GM12891 (cell line): ENCODE results near the gene UBE3D.

ENCODE experiments used
- POLR2A ChIP-seq: IDR thresholded peaks from 2 replicates; pipeline ENCODE4 v1.6.1; 2011; ENCODE audit warnings: low read depth, low read length, control low read depth
- POLR2AphosphoS5 ChIP-seq: IDR thresholded peaks from 2 replicates; pipeline ENCODE4 v1.6.1; 2011; ENCODE audit warnings: low read depth, low read length, control low read depth
- SPI1 ChIP-seq: IDR thresholded peaks from 2 replicates; pipeline ENCODE4 v1.6.1; 2011; ENCODE audit warnings: low read depth, low read length, control low read depth

- TF ChIP-seq POLR2A (no peak), POLR2AphosphoS5 (no peak), SPI1 (no peak)
Measured at GRCh38 chr6:83047065-83047754, 18.4 kb downstream of the UBE3D start.
